NB4 (cell line): ENCODE results near the gene ZNF275.
"Not testable (repeated sequence)": the region's sequence is repeated elsewhere in the genome, so short reads cannot be mapped to it uniquely, and the experiment has no call there.

Experiments
- CTCF ChIP-seq: IDR thresholded peaks from one replicate; pipeline ENCODE4 v1.5.1; 2012; ENCODE audit warnings: low read depth, low read length
- MAX ChIP-seq: IDR thresholded peaks from 2 replicates; pipeline ENCODE4 v1.6.1; 2011; ENCODE audit warnings: low read depth, low read length
- POLR2A ChIP-seq: IDR thresholded peaks from 2 replicates; pipeline ENCODE4 v1.6.1; 2011; ENCODE audit warnings: mild to moderate bottlenecking; ENCODE audit not compliant: insufficient read length; ENCODE audit errors: extremely low read depth

- TF ChIP-seq POLR2A, CTCF, MAX: not testable (repeated sequence)
Measured at GRCh38 chrX:153288807-153289206, 45.1 kb upstream of the ZNF275 start.
